Testis (tissue), 3 donors: Measurements from ENCODE around the gene PIEZO1. TPM values are rescaled to one million over a fixed set of nuclear protein-coding genes. Genes with fewer than 3 reads are reported as not detected.

Experiments used
- DNase-seq: peaks from one replicate; pipeline ENCODE4 v3.0.0-alpha.2; 2019
- H3K27ac ChIP-seq, 2 donors: fragments of 200-600 bp; sonication (generic); one replicate each; pipeline ENCODE4 v1.5.1; 2019
- H3K27me3 ChIP-seq: fragments of 200-600 bp; sonication (generic); one replicate; pipeline ENCODE4 v1.5.1; 2019
- H3K36me3 ChIP-seq: fragments of 200-600 bp; sonication (generic); one replicate; pipeline ENCODE4 v1.5.1; 2017; ENCODE audit warnings: low read depth; ENCODE audit errors: missing control alignments
- H3K4me1 ChIP-seq: fragments of 200-600 bp; sonication (generic); one replicate; pipeline ENCODE4 v1.5.1; 2019
- H3K4me3 ChIP-seq, 2 donors: fragments of 200-600 bp; sonication (generic); one replicate each; pipeline ENCODE4 v1.5.1; 2017 to 2019
- H3K9me3 ChIP-seq: fragments of 200-600 bp; sonication (generic); one replicate; pipeline ENCODE4 v1.5.1; 2017
- POLR2A ChIP-seq: fragments of 450-650 bp; IDR thresholded peaks from one replicate; pipeline ENCODE4 v1.6.1; 2017; ENCODE audit warnings: antibody characterized with exemption, mild to moderate bottlenecking, moderate library complexity
- WGBS, 2 donors: methylation state at CpG; one replicate each; pipeline ENCODE4 v1.1.5; 2018; 5-methylcytosine and 5-hydroxymethylcytosine counted together
- intact Hi-C: fragments of 100-400 bp; cut with DNase I; formaldehyde crosslinking; loops from one replicate; pipeline ENCODE4 v1.15.1; 2023; ENCODE audit warnings: low total_unique reads
- polyA plus RNA-seq: library from polyadenylated mRNA; stranded (reverse); fragments of 350-450 nt; fragmentation: Illumina TruSeq; extraction: RNeasy Lipid Tissue Mini Kit (QIAGEN cat#74804); gene quantifications from one replicate; pipeline ENCODE4 v1.2.3, GENCODE V29; 2014; ENCODE audit warnings: low read depth, low replicate concordance; ENCODE audit not compliant: insufficient read depth
- total RNA-seq, 2 donors: library from RNA; depleted of rRNA; stranded (reverse); fragments of >200 nt; gene quantifications; one replicate each; pipeline ENCODE4 v1.2.3, GENCODE V29; 2016
- TF ChIP-seq, protein P1 (sequence below), 3 experiments: fragments of 450-650 bp in 2 of 3; fragments of 200-600 bp in 1 of 3; sonication (generic) in 1 of 3; IDR thresholded peaks; one replicate each; pipeline ENCODE4 v1.5.1; 2016 to 2019; ENCODE audit warnings: antibody characterized with exemption in 3 of 3, mild to moderate bottlenecking in 2 of 3, moderate library complexity in 1 of 3

PIEZO1 gene
- total and polyA plus RNA-seq, 3 donors from 2014 or later: 24.2 to 44.5 (median 40.7) TPM

DNA sequence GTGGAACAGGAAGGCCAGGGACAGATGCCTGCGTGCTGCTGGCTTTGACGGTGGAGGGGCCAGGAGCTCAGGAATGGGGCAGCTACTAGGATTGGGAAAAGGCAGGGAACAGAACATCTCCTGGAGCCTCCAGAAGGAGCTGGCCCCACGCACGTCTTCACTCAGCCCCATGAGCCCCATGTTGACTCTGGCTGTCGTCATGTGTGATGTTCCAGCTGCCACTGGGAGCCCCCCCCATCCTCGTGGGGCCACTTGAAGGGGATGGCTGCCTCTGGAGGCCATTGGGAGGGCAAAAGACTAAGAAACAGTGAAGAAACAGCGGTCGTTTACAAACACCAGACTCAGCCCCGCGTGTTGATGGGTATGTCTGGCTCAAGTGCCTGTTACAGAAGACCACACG is 45.2 kb upstream of the PIEZO1 start:
- WGBS, 2 donors: 61 to 72% methylated on average over 11 of the region's 11 CpGs
- no peak overlapping the region for H3K27ac ChIP-seq
- no peak for TF ChIP-seq POLR2A
- TF ChIP-seq, protein P1, sequence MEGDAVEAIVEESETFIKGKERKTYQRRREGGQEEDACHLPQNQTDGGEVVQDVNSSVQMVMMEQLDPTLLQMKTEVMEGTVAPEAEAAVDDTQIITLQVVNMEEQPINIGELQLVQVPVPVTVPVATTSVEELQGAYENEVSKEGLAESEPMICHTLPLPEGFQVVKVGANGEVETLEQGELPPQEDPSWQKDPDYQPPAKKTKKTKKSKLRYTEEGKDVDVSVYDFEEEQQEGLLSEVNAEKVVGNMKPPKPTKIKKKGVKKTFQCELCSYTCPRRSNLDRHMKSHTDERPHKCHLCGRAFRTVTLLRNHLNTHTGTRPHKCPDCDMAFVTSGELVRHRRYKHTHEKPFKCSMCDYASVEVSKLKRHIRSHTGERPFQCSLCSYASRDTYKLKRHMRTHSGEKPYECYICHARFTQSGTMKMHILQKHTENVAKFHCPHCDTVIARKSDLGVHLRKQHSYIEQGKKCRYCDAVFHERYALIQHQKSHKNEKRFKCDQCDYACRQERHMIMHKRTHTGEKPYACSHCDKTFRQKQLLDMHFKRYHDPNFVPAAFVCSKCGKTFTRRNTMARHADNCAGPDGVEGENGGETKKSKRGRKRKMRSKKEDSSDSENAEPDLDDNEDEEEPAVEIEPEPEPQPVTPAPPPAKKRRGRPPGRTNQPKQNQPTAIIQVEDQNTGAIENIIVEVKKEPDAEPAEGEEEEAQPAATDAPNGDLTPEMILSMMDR (IDR thresholded peaks at IDR 0.05): no peak
- intact Hi-C loops: no loop called here
- no peaks in the 10 kb centered on the region for H3K27me3 ChIP-seq
- no peaks in the 10 kb centered on the region for H3K36me3 ChIP-seq
- no peaks in the 10 kb centered on the region for H3K9me3 ChIP-seq
- H3K4me1 ChIP-seq: no peaks in the 10 kb centered on the region
- no peak overlapping the region for H3K4me3 ChIP-seq
- peak; percentile 64 for DNase-seq

DNA sequence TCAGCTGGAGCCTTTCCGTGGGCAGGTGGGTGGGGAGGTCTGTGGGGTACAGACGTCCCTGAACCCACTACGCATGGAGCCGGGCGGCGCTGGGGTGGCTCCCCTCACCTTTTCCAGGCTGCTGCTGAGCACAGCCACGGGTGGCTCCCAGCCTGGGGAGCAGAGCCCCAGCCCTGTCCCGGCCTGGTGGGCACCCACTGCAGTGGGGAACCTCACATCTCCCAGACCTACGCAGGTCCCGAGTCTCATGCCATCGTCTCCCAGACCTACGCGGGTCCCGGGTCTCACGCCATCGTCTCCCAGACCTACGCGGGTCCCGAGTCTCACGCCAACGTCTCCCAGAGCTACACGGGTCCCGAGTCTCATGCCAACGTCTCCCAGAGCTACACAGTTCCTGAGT is 43.7 kb upstream of the PIEZO1 start:
- H3K27me3 ChIP-seq: no peaks in the 10 kb centered on the region
- H3K4me3 ChIP-seq: no peak overlapping the region
- H3K27ac ChIP-seq: no peak overlapping the region
- DNase-seq: no peak
- no peak for TF ChIP-seq POLR2A
- TF ChIP-seq, protein P1 (IDR thresholded peaks at IDR 0.05): no peak
- no peaks in the 10 kb centered on the region for H3K9me3 ChIP-seq
- WGBS, 2 donors: 87 to 92% methylated on average over 23 to 24 of the region's 24 CpGs
- intact Hi-C loops: no loop called here
- no peaks in the 10 kb centered on the region for H3K4me1 ChIP-seq
- H3K36me3 ChIP-seq: no peaks in the 10 kb centered on the region

DNA sequence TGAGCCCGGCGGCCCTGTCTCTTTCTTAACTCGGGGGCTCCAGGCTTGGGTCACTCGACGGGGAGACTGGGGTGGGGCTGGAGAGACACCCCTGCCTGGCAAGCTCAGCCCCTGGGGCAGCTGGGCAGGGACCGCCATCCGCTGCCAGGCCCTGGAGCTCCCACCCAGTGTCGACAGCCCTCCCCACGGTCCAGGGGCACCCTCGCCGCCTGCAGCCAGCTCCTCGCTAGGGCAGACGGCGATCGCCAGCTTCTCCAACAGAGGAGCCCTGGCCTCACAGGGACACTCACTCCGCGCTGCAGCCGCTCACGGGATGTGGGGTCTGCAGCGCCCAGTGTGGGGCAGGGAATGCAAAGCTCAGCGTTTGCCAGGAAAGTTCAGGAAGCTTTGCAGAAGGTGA is 42.7 kb upstream of the PIEZO1 start:
- Histone ChIP-seq H3K4me1 (no peaks in the 10 kb centered on the region), H3K9me3 (no peaks in the 10 kb centered on the region), H3K27me3 (no peaks in the 10 kb centered on the region), H3K27ac (no peak overlapping the region), H3K36me3 (no peaks in the 10 kb centered on the region), H3K4me3 (no peak overlapping the region)
- intact Hi-C loops: no loop called here
- 93 to 95% methylated on average over 6 to 21 of the region's 21 CpGs for WGBS, 2 donors
- no peak for DNase-seq
- no peak for TF ChIP-seq POLR2A
- TF ChIP-seq, protein P1 (IDR thresholded peaks at IDR 0.05): no peak

DNA sequence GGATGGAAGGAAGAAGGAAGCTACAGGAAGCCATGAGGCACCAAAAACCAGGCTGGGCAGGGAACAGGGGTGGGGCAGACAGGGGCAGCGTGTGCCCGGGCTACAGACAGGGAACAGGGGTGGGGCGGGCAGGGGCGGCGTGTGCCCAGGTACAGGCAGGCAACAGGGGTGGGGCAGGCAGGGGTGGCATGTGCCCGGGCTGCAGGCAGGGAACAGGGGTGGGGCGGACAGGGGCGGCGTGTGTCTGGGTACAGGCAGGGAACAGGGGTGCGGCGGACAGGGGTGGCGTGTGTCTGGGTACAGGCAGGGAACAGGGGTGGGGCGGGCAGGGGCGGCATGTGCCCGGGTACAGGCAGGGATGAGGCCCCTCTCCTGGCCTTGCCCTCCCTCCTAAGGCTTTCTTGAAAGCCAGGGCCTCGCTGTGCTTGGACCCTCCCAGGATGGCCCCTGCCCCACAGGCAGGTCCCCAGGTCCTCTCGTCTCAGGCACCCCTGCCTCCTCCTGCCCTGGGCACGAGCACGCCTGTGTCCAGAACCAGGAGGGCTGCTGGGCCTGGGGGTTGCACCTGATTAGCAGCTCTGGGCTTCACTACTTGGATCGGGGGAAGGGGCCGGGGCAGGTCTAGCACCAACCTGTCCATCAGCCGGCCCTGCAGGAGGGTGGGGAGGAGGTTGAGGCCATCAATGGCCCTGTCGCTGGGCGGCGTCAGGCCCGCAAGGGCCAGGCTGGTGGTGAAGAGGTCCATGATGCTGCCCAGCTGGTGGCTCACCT is 41.2 kb upstream of the PIEZO1 start:
- no peaks in the 10 kb centered on the region for H3K36me3 ChIP-seq
- intact Hi-C loops: no loop called here
- DNase-seq: no peak

More for the DNA sequence above, 41.2 kb upstream of the PIEZO1 start:
- H3K27ac ChIP-seq: no peak overlapping the region
- WGBS, 2 donors: 96 to 98% methylated on average over 17 to 26 of the region's 26 CpGs
- no peaks in the 10 kb centered on the region for H3K4me1 ChIP-seq
- TF ChIP-seq POLR2A: no peak
- TF ChIP-seq, protein P1 (IDR thresholded peaks at IDR 0.05): no peak
- no peak overlapping the region for H3K4me3 ChIP-seq
- H3K27me3 ChIP-seq: no peaks in the 10 kb centered on the region
- no peaks in the 10 kb centered on the region for H3K9me3 ChIP-seq
